HG03064 (cell line): ENCODE results near the gene VPS13C.

Source experiments
- ATAC-seq: cut with Tn5 transposase; IDR thresholded peaks from one replicate; pipeline ENCODE4 v1.9.1; 2021; ENCODE audit warnings: low read depth; ENCODE audit not compliant: unreplicated experiment

Gene VPS13C

DNA sequence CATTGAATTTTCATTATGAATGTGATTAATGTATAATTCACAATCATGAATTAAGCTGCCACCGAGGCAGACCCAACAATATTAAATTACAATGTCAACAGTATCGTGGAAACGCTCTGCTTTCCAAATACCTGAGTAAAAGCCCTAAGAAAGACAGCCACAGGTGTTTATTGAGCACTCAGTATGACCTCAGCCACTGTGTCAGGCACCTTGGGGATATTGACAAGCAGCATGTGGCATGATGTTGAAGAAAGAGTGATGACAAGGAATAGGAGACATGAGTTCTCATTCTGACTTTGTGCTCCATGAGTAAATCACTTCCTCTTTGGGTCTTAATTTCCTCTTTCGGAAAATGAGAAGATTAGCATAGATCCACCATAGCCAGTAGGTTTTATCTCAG is 19.3 kb upstream of the VPS13C start:
- no peak for ATAC-seq

DNA sequence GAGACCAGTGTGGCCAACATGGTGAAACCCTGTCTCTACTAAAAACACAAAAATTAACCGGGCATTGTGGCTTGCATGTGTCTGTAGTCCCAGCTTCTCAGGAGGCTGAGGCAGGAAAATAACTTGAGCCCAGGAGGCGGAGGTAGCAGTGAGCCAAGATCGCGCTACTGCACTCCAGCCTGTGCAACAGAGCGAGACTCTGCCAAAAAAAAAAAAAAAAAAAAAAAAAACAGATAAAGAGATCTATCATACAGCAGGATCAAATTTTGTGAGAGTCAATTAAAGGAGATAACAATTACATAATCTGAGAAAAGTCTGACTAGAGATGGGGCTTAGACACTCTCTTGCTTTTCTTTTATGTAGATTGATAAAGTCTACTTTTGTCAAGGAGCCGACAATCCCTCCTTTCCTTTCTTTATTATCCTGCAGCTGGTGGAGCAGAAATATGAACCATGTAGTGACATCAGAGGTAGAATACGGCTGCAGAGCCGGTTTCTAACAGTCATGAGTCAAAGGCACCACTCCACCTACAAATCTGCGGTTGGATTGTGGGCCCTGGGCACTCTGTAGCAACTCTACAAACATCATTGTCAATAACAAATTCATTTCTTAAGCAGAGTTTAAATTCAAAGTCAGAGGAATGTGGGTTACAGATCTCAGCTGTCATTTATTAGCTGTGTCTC is 15.5 kb upstream of the VPS13C start:
- no peak for ATAC-seq

DNA sequence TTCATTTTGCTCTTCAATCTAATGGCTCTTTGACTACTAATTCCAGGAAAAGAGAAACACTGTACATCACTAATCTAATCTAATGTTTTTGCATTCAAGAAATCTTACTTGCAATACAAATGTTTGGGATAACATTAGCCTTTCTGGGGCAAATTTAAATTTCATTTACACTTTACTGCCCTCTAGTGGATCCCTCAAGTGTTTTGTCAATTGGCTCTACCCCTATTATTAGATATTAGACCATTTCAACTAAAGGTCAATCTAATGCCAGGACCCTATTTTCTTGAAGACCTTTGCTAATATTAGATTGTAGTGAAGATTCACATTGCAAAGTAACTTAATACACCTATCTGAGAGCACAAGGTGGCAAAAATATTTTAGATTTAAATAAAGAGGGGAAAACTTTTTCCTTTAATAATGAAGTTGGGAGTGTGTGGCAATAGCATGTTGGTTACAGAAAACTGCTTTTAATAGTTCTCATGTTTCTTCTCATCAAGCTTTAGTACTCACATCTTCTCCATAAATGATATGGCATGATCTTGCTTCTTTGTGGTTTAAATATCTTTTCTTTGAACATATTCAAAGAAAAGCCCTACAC is 11.6 kb upstream of the VPS13C start:
- no peak for ATAC-seq

DNA sequence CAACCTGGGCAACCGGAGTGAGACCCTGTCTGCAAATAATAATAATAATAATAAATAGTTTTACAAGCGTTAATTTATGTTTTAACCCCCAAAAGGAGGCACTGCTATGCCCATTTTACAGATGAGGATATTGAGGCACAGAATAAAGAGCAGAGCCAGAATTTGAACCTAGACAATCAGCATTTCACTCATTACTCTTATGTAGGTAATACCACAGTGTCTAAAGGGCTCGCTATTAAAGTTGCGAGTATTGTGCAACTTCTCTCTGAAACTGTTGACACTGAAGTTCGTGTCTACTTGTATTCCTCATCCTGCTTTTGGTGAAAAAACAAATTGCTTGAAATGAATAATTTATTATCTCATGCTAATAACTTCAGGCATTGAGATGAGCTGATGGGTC is 9.3 kb upstream of the VPS13C start:
- no peak for ATAC-seq

DNA sequence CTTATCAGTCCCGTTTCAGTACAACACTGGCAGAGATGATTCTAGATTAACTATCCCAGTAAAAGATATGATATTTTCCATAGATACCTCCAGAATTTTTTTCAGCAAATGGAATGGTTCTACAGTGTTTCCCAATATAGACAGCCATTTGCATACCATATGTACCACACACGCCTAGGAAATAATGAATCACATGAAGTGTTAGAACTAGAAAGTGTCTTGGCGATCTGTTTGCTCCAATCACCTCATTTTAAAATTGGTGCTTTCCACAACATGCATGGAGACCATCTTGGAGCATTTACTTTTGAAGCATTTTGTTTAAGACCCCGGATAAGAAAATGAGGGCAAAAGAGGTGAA is 8.5 kb upstream of the VPS13C start:
- ATAC-seq, result no peak

DNA sequence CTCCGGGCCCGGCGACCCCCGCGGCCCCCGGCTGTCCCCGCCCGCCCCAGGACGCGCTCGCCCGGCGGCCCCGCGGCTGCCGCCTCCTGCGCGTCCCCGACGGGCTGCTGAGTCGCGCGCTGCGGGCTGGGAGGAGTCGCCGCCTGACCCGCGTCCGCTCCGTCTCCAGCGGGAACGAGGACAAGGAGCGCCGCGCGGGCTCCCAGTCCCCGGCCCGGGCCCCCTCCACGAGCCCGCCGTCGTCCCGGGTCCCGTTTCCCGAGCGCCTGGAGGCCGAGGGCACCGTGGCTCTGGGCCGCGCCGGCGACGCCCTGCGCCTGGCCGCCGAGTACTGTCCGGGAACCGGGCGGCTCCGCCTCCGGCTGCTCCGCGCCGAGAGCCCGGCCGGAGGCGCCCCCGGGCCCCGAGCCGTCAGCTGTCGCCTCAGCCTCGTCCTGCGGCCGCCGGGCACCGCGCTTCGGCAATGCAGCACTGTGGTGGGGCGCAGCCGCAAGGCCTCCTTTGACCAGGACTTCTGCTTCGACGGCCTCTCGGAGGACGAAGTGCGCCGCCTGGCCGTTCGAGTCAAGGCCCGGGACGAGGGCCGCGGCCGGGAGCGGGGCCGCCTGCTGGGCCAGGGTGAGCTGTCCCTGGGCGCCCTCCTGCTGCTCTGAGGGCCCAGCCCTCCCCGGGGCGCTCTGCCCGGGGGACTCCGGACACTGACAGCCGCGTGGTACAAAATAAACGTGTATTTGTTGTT is 8.0 kb upstream of the VPS13C start:
- no peak for ATAC-seq

DNA sequence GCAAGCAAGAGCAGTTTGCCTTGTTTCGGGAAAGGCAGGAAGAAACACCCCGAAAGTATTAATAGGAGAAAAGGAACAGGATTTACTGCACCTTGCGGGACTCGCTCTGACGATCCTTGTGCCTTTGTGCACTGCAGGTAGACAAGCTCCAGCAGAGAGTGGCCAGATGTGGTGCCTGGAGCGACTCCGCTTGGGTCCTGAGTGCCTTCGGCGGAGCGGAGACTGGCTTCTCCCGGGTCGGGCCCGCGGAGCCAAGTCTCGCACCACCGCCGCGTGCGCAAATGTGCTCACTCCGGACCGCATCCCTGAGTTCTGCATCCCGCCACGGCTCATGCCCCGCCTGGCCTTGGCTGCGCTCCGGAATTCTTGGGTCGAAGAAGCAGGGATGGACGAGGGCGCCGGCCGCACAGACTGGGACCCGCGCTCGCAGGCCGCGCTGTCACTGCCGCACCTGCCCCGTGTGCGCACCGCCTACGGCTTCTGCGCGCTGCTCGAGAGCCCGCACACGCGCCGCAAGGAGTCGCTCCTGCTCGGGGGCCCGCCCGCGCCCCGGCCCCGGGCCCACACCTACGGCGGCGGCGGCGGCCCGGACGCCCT is 7.3 kb upstream of the VPS13C start:
- ATAC-seq, result no peak

DNA sequence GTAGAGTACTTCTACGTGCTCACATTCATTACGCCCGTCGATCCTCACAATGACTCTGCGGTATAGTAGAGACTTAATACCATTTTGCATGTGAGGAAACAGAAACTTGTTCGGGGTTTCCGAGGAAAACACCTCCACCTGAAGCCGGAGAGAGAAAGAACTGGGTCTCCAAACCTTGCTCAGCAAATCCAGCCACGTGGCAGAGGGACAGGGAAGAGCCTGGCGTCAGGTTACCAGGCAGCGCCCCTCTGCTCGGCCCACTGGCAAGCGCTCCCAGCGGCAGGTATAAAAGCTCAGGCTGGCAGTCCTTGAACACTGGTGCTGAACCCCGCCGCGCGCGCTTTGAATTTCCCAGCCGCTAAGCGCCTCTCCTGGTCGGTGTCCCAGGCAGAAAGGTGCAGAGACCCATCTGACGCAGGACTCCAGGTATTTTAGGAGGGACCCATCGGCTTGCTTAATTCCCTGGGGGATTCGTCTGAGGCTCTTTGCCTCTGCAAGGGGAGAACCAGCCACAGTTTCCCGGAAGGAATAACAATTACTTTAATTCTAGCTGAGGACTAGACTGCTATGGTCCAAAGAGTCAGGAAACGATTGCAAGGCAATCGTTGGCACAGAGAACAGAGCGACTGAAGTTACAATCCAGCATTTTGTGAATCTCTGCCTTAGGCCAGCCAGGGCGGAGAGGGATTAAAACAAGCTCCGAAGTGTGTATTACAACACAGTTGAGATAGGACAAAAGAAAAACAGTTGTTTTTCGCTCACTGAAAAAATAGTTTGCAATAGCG is 6.6 kb upstream of the VPS13C start, which contains the start of gene C2CD4A:
TSS of gene C2CD4A (plus strand) at position 315 of the 785 bp plus-strand sequence. CDS start 637 bp downstream, outside the sequence.
- no peak for ATAC-seq

DNA sequence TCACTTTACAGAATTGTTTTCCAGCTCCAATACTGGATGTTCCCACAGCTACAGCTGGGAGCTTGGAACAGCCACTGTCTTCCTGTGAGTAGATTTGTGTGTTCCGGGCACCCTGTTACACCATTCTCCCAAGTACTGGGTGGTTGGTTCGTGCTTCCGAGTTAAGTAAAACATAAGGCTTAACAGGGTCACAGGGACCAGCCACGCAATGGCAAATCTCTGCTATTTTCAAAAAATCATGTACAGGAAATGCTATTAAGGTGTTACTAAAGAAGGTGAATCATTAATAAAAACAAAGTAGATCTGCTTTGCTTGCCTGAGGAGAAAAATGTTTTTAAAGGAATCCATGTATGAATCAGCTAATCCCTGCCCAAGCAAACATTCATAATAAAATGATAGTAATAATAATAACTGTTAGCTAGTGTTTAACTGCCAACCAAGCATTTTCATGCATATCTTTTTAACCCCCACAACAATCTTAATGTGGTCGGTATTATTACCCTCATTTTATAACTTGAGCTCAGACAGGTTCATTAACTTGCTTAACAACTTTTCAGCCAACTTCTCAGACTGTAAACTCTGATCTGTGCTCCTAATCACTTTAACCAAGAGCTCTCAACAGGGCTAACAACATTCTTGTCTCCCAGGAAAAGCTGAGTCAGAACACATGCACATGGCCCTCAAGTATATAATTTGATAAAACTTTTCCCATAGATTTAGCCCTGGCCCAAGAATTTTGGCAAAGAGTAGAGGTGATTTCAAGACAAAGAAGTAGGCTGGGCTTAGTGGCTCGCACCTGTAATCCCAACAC is 3.8 kb upstream of the VPS13C start:
- no peak for ATAC-seq

DNA sequence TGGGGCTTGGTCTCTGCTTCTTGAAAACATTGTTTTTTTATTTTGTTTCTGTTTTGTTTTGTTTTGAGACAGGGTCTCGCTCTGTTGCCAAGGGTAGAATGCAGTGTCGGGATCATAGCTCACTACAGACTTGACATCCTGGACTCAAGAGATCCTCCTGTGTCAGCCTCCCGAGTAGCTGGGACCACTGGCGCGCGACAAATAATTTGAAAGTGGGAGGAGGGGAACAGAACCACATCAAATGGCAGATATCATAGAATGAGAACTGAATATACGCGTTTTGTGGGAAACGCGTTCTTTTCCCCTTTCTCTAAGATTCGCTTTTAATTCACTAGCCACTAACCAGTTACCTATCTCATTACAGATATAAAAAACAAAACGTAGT is 641 bp upstream of the VPS13C start:
- peak; percentile 8 for ATAC-seq

DNA sequence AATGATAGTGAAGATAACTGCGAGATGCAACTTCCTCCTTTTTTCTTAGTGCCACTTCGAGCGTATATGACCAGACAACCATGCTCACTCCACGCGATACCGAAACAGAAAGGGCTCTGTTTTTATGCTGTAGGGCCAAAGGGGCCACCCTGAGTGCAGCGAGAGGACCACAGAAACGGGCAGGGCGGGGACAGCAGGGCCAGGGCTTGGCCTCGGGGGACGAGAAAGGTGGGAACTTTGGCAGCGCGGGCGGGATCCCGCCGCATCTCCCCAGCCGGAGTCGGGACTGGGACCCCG is 483 bp downstream of the VPS13C start:
- ATAC-seq, result peak; percentile 73

DNA sequence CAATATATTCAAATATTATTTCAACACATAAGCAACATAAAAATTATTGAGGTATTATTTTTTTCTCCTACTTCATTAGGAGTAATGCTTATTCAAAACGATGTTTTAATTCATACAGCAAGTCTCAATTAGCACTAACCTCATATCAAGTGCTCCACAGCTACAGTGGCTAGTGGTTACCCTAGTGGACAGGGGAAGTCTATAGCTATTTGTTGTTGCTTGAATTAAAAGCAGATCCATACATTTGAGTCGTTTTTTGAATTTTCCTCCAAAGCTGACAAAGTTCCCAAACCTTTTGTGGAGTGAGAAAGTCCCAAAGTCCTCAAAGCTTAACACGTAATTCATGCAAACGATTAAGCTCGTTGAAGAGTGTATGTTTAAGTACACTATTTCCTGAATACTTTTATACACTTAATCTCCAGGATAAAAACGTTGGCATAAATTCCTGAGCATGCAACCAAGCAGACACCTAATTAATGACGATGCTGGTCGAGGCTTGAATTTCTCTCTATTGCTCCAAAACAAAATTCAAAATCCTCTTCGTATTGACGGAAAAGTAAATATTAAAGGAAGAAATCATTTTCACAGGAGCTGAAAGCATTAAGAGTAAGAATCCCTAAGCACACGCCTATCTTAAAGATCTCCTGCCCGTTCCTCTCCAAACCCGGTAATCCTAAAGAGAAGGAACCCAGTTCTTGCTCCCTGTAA is 985 bp downstream of the VPS13C start:
- no peak for ATAC-seq

DNA sequence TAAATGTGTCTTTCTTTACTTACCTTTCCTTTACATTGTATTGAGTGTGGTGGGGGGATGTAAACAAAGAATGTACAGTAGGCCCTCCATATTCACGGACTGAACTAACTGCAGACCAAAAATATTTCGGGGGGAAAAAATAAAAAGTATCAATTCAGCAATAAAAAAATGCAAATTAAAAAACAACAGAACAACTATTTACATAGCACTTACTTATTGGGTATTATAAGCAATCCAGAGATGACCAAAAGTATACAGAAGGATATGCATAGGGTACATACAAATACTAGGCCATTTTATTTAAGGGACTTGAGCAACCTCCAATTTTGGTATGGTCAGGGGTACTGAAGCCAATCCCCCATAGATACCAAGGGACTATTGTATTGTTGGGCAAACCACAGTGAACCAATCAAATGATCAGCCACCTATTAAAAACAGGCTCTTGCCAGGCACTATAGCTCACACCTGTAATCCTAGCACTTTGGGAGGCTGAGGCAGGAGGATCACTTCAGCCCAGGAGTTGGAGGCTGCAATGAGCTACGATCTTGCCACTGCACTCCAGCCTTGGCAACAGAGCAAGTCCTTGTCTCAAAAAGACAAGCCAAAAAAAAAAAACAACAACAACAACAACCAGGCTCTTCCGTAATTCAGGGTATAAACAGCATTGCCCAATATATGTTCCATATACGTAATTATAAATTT is 1.8 kb downstream of the VPS13C start:
- ATAC-seq, result no peak

DNA sequence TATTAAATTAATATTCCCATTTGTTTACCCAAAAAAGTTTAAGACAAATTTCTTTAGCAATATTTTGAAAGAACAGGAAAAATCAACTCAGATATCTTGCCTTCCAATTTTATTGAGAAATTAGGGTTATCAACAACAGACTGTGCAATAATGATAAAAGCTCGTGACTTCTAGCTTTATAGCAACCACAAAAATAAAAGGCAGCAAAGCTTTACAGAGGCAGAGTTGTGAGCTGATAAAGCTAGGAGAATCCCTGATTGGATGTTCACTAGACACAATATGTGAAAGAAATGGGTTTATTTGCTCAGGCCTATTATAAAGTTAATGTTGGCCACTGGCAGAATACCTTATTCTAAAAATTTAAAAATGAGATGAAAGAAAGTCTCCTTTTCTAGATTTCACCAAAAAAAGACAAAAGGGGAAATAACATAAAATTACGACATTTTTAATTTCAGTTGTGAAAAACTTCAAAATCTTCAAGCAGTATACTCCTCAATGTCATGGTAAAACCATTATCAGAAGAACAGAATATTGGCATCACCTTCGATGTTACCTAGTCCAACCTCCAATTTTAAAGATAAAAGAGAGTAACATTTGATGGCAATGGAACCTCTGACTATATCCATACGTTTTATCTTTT is 2.8 kb downstream of the VPS13C start:
- no peak for ATAC-seq

DNA sequence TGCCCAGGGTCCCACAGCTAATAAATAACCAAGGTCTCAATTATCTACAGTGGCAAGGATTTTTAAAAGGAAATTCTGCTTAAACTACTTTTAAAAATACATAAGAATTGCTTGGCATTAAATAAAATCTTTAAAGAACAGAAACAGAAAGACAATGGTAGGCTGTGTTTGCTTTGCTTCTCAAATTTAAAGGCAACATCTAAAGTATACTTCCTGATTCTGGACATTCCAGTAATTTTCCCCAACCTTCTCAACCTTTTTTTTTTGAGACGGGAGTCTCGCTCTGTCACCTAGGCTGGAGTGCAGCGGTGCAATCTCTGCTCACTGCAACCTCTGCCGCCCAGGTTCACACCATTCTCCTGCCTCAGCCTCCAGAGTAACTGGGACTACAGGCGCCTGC is 5.3 kb downstream of the VPS13C start:
- ATAC-seq, result no peak

DNA sequence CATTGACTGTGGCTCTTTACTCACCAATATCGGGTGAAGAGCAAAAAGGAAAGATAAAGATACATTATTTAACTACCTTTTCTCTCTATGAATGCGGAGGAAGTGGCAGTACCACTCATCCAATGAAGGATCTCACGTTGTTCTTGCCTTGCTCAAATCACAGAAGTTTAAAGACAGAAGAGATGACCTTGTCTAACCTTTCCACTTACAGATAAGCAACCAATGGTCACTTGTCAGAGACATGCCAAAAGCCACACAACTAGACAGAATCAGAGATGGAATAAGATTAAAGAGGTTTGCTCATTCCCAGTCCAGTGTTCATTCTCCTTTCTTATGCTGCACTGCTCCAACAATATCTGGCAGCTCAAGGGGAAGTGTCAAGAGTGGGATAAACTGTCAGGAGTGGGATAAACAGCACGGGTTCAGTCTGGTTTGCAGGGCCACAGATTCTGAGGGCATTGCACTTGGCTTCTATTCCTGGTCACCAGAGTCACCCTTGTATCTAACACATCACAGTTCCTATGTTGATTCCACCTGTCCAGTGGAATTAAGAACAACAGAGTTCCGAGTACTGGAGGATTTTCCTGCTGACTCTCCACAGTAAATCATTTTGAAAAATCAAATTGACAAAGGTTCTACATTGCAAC is 6.7 kb downstream of the VPS13C start:
- no peak for ATAC-seq

DNA sequence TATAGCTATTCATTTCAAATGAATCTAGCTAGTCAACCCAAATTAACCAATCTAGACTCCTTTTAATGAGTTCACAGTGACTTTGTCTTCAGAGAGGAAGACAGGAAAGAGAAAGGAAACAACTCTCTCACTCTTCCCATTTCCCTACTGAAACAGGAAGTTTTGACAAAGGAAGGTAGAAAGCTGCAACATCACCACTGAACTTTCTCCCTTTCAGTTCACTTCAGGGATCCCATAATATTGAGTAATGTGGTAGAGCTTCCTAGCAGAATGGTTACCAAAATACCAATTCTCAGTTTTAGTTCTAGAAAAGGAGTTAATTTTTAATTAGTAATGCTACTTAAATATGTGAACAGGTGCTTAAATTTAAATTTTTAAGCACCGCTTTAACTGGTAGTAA is 7.5 kb downstream of the VPS13C start:
- no peak for ATAC-seq

DNA sequence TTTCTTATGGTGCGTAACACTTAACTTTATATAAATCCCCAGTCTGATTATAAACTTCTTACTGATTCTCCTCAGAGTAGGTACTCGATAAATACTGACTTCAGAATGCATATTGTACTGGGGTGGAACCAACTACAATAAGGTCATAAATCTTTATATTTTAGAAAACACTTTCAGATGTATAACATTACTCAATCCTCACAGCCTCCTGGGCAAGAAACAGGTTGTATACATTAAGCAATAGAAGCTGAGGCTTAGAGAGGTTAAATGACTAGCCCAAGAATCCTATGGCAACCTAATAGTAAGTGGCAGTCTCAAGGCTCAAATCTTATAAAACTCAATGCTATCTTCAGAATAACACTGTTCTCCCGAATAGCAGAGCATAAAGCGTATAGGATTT is 9.1 kb downstream of the VPS13C start:
- ATAC-seq, result no peak
